K562 (cell line): ENCODE data around the gene TSGA10IP.

Experiments
- CCAR2 ChIP-seq: fragments of 200-400 bp; formaldehyde crosslinking; IDR thresholded peaks from 2 replicates; pipeline ENCODE4 v1.6.1; 2017; ENCODE audit warnings: mild to moderate bottlenecking, low read depth, low read length
- CHD4 ChIP-seq: fragments of 200-600 bp; sonication (generic); IDR thresholded peaks from 3 replicates; pipeline ENCODE4 v1.6.1; 2012; ENCODE audit warnings: low read depth, mild to moderate bottlenecking, mixed read lengths, low read length, inconsistent platforms; ENCODE audit not compliant: insufficient read depth, insufficient replicate concordance, poor library complexity, severe bottlenecking
- EP300 ChIP-seq: IDR thresholded peaks from 2 replicates; pipeline ENCODE4 v1.6.1; 2012; ENCODE audit warnings: low read length, improper control_type of control experiment
- GABPA ChIP-seq: fragments of 200-800 bp; sonication (Bioruptor generic); conservative IDR thresholded peaks from 2 replicates; pipeline ENCODE4 v1.6.1; 2016; ENCODE audit warnings: low read depth, missing genetic modification characterization, missing compliant biosample characterization
- KAT7 ChIP-seq: sonication (generic); formaldehyde crosslinking; IDR thresholded peaks from 2 replicates; pipeline ENCODE4 v1.8.0; 2022; ENCODE audit warnings: missing genetic modification reagents, mild to moderate bottlenecking, borderline replicate concordance
- MCM2 ChIP-seq: fragments of 450-650 bp; IDR thresholded peaks from 2 replicates; pipeline ENCODE4 v1.6.1; 2017; ENCODE audit warnings: low read depth, mild to moderate bottlenecking
- POLR2A ChIP-seq: fragments of 450-650 bp; conservative IDR thresholded peaks from 2 replicates; pipeline ENCODE4 v1.6.1; 2016
- SRF ChIP-seq, 2 experiments: fragments of 250-450, 450-650 bp in 1 of 2; sonication (Bioruptor Pico) in 1 of 2; sonication (generic) in 1 of 2; formaldehyde crosslinking; IDR thresholded peaks; 2 replicates each; pipeline versions ENCODE4 v1.5.0 to v1.5.1; 2020 to 2022; ENCODE audit warnings: mild to moderate bottlenecking in 1 of 2, missing genetic modification reagents in 1 of 2
- YY1 ChIP-seq, 3 experiments: IDR thresholded peaks; 2 replicates each; pipeline ENCODE4 v1.6.1; 2011; ENCODE audit warnings: low read length in 2 of 3, mild to moderate bottlenecking in 2 of 3, moderate library complexity in 2 of 3, borderline replicate concordance in 1 of 3, control low read depth in 1 of 3, low read depth in 1 of 3; ENCODE audit not compliant: insufficient read depth in 3 of 3, insufficient replicate concordance in 2 of 3, control insufficient read depth in 1 of 3, insufficient read length in 1 of 3; ENCODE audit errors: extremely low read depth in 1 of 3
- ZEB2 ChIP-seq: fragments of 450-650 bp; IDR thresholded peaks from 2 replicates; pipeline ENCODE4 v1.6.1; 2016
- TF ChIP-seq, protein P1 (sequence below), 3 experiments: IDR thresholded peaks in 2 of 3; conservative IDR thresholded peaks in 1 of 3; 2 replicates each; pipeline ENCODE4 v1.5.1; 2011 to 2012; ENCODE audit warnings: low read length in 3 of 3, mild to moderate bottlenecking in 3 of 3, control low read depth in 2 of 3, improper control_type of control experiment in 1 of 3, inconsistent platforms in 1 of 3, low read depth in 1 of 3, mixed read lengths in 1 of 3, moderate library complexity in 1 of 3; ENCODE audit not compliant: insufficient read depth in 2 of 3
- TF ChIP-seq, protein P2 (sequence below): sonication (generic); formaldehyde crosslinking; IDR thresholded peaks from 2 replicates; pipeline ENCODE4 v1.9.0; 2022; ENCODE audit warnings: mild to moderate bottlenecking, missing genetic modification reagents
- TF ChIP-seq, protein P3 (sequence below), 2 experiments: fragments of 450-650 bp; formaldehyde crosslinking in 1 of 2; IDR thresholded peaks; 2 replicates each; pipeline versions ENCODE4 v1.4.0 to v1.6.1; 2014 to 2020; ENCODE audit warnings: mild to moderate bottlenecking in 2 of 2, borderline replicate concordance in 1 of 2, low read depth in 1 of 2
- TF ChIP-seq, protein P4 (sequence below): IDR thresholded peaks from 2 replicates; pipeline ENCODE4 v1.6.1; 2016; ENCODE audit warnings: missing genetic modification characterization, missing compliant biosample characterization

DNA sequence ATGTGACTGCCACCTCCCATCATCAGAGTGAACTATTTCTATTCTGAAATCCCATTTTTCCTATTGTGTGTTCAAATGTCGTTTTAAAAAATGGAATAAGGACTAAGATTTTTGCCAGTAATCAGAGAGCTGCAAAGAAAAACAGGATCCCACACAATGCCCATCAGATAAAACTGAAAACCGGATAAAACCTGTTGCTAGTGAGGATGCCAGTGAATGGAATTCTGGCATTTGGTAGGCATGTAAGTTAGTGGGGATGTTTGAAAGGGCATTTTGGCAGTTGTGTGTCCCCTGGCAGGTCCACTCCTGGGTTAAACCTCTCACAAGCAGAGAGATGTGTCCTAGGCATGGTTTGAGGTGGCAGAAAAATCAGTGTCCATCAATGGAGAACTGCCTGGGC lies 19.9 kb upstream of the TSGA10IP start:
- TF ChIP-seq EP300 (no peak), GABPA (no peak), POLR2A (no peak), YY1 (IDR thresholded peaks at IDR 0.05; ENCODE audit: borderline replicate concordance in 1 of 3, control insufficient read depth in 1 of 3, extremely low read depth in 1 of 3, insufficient read depth in 3 of 3, insufficient read length in 1 of 3, insufficient replicate concordance in 2 of 3, low read depth in 1 of 3, low read length in 2 of 3) (no peak), CHD4 (no peak), SRF (CRISPR knock-in tag; IDR thresholded peaks at IDR 0.05) (no peak), KAT7 (CRISPR knock-in tag) (no peak), CCAR2 (no peak), MCM2 (no peak), ZEB2 (no peak)
- TF ChIP-seq, protein P1, sequence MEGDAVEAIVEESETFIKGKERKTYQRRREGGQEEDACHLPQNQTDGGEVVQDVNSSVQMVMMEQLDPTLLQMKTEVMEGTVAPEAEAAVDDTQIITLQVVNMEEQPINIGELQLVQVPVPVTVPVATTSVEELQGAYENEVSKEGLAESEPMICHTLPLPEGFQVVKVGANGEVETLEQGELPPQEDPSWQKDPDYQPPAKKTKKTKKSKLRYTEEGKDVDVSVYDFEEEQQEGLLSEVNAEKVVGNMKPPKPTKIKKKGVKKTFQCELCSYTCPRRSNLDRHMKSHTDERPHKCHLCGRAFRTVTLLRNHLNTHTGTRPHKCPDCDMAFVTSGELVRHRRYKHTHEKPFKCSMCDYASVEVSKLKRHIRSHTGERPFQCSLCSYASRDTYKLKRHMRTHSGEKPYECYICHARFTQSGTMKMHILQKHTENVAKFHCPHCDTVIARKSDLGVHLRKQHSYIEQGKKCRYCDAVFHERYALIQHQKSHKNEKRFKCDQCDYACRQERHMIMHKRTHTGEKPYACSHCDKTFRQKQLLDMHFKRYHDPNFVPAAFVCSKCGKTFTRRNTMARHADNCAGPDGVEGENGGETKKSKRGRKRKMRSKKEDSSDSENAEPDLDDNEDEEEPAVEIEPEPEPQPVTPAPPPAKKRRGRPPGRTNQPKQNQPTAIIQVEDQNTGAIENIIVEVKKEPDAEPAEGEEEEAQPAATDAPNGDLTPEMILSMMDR (IDR thresholded peaks at IDR 0.05 in 2 of 3, conservative IDR thresholded peaks at IDR 0.05 in 1 of 3; ENCODE audit: insufficient read depth in 2 of 3, low read depth in 1 of 3, low read length in 3 of 3): no peak
- TF ChIP-seq, protein P2, sequence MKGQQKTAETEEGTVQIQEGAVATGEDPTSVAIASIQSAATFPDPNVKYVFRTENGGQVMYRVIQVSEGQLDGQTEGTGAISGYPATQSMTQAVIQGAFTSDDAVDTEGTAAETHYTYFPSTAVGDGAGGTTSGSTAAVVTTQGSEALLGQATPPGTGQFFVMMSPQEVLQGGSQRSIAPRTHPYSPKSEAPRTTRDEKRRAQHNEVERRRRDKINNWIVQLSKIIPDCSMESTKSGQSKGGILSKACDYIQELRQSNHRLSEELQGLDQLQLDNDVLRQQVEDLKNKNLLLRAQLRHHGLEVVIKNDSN (CRISPR knock-in tag): no peak
- TF ChIP-seq, protein P3, sequence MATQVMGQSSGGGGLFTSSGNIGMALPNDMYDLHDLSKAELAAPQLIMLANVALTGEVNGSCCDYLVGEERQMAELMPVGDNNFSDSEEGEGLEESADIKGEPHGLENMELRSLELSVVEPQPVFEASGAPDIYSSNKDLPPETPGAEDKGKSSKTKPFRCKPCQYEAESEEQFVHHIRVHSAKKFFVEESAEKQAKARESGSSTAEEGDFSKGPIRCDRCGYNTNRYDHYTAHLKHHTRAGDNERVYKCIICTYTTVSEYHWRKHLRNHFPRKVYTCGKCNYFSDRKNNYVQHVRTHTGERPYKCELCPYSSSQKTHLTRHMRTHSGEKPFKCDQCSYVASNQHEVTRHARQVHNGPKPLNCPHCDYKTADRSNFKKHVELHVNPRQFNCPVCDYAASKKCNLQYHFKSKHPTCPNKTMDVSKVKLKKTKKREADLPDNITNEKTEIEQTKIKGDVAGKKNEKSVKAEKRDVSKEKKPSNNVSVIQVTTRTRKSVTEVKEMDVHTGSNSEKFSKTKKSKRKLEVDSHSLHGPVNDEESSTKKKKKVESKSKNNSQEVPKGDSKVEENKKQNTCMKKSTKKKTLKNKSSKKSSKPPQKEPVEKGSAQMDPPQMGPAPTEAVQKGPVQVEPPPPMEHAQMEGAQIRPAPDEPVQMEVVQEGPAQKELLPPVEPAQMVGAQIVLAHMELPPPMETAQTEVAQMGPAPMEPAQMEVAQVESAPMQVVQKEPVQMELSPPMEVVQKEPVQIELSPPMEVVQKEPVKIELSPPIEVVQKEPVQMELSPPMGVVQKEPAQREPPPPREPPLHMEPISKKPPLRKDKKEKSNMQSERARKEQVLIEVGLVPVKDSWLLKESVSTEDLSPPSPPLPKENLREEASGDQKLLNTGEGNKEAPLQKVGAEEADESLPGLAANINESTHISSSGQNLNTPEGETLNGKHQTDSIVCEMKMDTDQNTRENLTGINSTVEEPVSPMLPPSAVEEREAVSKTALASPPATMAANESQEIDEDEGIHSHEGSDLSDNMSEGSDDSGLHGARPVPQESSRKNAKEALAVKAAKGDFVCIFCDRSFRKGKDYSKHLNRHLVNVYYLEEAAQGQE (IDR thresholded peaks at IDR 0.05; ENCODE audit: borderline replicate concordance): peak; percentile 28
- TF ChIP-seq, protein P3 (CRISPR knock-in tag; IDR thresholded peaks at IDR 0.05; ENCODE audit: low read depth): no peak
- TF ChIP-seq, protein P4, sequence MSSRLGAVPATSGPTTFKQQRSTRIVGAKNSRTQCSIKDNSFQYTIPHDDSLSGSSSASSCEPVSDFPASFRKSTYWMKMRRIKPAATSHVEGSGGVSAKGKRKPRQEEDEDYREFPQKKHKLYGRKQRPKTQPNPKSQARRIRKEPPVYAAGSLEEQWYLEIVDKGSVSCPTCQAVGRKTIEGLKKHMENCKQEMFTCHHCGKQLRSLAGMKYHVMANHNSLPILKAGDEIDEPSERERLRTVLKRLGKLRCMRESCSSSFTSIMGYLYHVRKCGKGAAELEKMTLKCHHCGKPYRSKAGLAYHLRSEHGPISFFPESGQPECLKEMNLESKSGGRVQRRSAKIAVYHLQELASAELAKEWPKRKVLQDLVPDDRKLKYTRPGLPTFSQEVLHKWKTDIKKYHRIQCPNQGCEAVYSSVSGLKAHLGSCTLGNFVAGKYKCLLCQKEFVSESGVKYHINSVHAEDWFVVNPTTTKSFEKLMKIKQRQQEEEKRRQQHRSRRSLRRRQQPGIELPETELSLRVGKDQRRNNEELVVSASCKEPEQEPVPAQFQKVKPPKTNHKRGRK (tag): no peak
